PFSK-1 (cell line): ENCODE data around the gene SLC39A11.

Source experiments
- FOXP2 ChIP-seq: optimal IDR thresholded peaks from 2 replicates; pipeline ENCODE3; 2011; ENCODE audit warnings: borderline replicate concordance, control low read depth, inconsistent platforms; ENCODE audit not compliant: insufficient read depth; ENCODE audit errors: extremely low read length, extremely low read depth
- POLR2AphosphoS5 ChIP-seq: IDR thresholded peaks from 2 replicates; pipeline ENCODE4 v1.6.1; 2012; ENCODE audit warnings: low read depth, mild to moderate bottlenecking, control low read depth, low read length, moderate library complexity
- REST ChIP-seq, 2 experiments: IDR thresholded peaks; 2 replicates each; pipeline versions ENCODE4 v1.6.1 to v1.8.0; 2011 to 2012; ENCODE audit warnings: low read depth in 2 of 2, low read length in 2 of 2, control low read depth in 1 of 2, inconsistent platforms in 1 of 2, mild to moderate bottlenecking in 1 of 2, moderate library complexity in 1 of 2; ENCODE audit not compliant: insufficient read depth in 1 of 2
- SIN3A ChIP-seq: IDR thresholded peaks from 2 replicates; pipeline ENCODE4 v1.6.1; 2012; ENCODE audit warnings: mild to moderate bottlenecking, low read length, moderate library complexity, borderline replicate concordance; ENCODE audit not compliant: insufficient read depth
- TAF1 ChIP-seq: IDR thresholded peaks from 2 replicates; pipeline ENCODE4 v1.6.1; 2012; ENCODE audit warnings: low read length, control low read depth, borderline replicate concordance; ENCODE audit not compliant: insufficient read depth

Gene SLC39A11

DNA sequence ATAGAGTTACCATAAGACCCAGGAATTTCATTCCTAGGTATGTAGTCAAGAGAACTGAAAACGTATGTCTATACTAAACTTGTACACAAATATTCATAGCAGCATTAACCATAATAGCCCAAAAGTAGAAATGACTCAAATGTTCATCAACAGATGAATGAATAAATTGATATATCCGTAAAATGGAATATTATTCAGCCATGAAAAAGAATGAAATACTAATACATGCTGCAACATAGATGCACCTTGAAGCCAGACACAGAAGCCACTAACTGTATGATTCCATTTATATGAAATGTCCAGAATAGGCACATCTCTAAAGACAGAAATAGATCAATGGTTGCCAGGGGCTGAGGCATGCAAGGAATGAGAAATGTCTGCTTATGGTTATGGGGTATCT lies 484.1 kb downstream of the SLC39A11 start:
- TF ChIP-seq FOXP2 (no peak), SIN3A (no peak), REST (IDR thresholded peaks at IDR 0.05; ENCODE audit: insufficient read depth in 1 of 2, low read depth in 2 of 2, low read length in 2 of 2) (no peak), POLR2AphosphoS5 (no peak), TAF1 (no peak)

DNA sequence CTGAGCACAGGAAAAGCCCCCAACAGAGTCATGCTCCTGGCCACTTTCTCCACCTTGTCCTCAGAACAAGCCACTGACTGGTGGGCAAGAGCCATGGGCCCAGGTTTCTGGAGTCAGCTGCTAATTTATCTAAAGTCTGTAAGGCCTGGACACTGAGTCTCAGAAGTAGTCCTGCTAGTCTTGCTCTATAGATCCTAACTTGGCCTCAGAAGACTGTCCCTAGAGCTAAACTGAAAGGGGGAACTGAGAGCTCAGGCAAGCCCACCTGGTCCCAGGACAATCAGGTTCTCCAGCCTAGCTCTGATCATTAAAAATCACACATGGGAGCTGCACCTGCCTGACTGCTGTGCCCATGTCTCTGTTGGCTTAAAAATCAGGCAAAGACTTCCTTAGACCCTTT lies 485.8 kb downstream of the SLC39A11 start:
- TF ChIP-seq TAF1 = no peak
- no peak for TF ChIP-seq FOXP2
- no peak for TF ChIP-seq REST (IDR thresholded peaks at IDR 0.05; ENCODE audit: insufficient read depth in 1 of 2, low read depth in 2 of 2, low read length in 2 of 2)
- TF ChIP-seq SIN3A = no peak
- TF ChIP-seq POLR2AphosphoS5 = no peak

DNA sequence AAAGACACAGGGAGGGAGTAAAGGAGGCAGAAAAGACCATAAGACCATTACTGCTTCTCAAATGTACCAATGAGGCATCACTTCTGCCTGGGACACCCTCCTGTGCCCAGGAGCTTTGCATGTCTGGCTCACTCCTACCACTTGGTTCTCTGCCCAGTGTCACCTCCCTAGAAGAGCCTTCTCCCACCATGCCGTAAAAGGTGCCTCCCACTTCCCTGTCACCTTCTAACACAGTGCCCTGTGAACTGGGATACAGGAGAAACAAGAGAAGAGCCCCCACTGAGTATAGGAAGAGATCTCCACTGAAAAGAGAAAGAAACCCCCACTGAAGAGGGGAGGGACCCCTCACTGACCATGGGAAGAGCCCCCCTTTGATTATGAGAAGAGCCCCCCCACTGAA lies 486.9 kb downstream of the SLC39A11 start:
- no peak for TF ChIP-seq REST (IDR thresholded peaks at IDR 0.05; ENCODE audit: insufficient read depth in 1 of 2, low read depth in 2 of 2, low read length in 2 of 2)
- no peak for TF ChIP-seq FOXP2
- TF ChIP-seq POLR2AphosphoS5 = no peak
- no peak for TF ChIP-seq TAF1
- TF ChIP-seq SIN3A = no peak

GRCh38 chr17:72604518-72604917 lies 488.0 kb downstream of the SLC39A11 start:
- TF ChIP-seq POLR2AphosphoS5 = no peak
- no peak for TF ChIP-seq TAF1
- no peak for TF ChIP-seq SIN3A
- no peak for TF ChIP-seq REST (IDR thresholded peaks at IDR 0.05; ENCODE audit: insufficient read depth in 1 of 2, low read depth in 2 of 2, low read length in 2 of 2)
- no peak for TF ChIP-seq FOXP2
